ENCODE measurements around the gene CDH4. TPM values are rescaled to one million over a fixed set of nuclear protein-coding genes. Genes with fewer than 3 reads are reported as not detected.

CDH4 gene
- total RNA-seq, 3 donors from 2014 or later (not counting 1 experiment from before 2014, with no cell fraction given): 0.18 TPM; not detected in 2

DNA sequence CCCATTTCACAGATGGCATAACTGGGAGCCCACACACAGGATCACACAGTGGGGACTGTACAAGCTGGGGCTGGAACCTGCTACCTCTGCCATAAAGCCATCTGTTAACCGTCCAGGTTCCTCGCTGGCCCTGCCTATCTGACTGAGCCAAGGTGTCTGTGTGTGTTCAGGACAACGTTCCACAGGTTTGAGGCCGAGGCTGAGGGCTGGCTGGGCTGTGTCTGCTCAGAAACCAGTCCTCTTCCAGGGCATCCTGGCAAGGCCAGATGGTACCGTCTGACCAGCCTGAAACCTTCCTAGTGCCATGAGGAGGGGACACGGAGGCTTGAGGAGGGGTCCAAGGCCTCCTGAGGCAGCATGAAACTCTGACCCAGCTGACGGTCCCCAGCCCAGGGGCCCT is 663.0 kb downstream of the CDH4 start:
- DNase-seq: no peak
- H3K27ac Mint-ChIP-seq: peak overlapping the region; percentile 15 to 65
- H3K4me3 ChIP-seq (ENCODE audit: low read length): no peak overlapping the region
- H3K27me3 ChIP-seq (ENCODE audit: control insufficient read depth, insufficient read depth, low read length): no peaks in the 10 kb centered on the region
- H3K9me3 ChIP-seq (ENCODE audit: control insufficient read depth, insufficient read depth, low read length): peaks cover 6% of the 10 kb centered on the region
- peaks cover 20 to 43% of the 10 kb centered on the region in 2 donors for H3K4me1 Mint-ChIP-seq
- 85% methylated on average over 7 of the region's 7 CpGs for WGBS (ENCODE audit: insufficient coverage)
- ATAC-seq: no peak
- H3K9me3 Mint-ChIP-seq: peaks cover 0 to 4% of the 10 kb centered on the region in 2 donors
- no peak overlapping the region for H3K4me3 Mint-ChIP-seq
- no peak overlapping the region for H3K27ac ChIP-seq (ENCODE audit: low read length)
- H3K36me3 Mint-ChIP-seq: no peaks in the 10 kb centered on the region
- H3K4me1 ChIP-seq (ENCODE audit: control insufficient read depth, insufficient read depth, low read length): peaks cover 21% of the 10 kb centered on the region
- intact Hi-C loops (cut with micrococcal nuclease): no loop called here
- TF ChIP-seq CTCF (IDR thresholded peaks at IDR 0.05): no peak
- peaks cover 11 to 23% of the 10 kb centered on the region in 2 donors for H3K27me3 Mint-ChIP-seq (ENCODE audit: low read depth in 2 of 2)
- H3K36me3 ChIP-seq (ENCODE audit: control insufficient read depth, insufficient read depth, low read length): no peaks in the 10 kb centered on the region

- Mint-ChIP-seq H3K4me1 (peaks cover 20 to 36% of the 10 kb centered on the region in 2 donors), H3K36me3 (no peaks in the 10 kb centered on the region), H3K4me3 (no peak overlapping the region), H3K27me3 (ENCODE audit: low read depth in 2 of 2) (peaks cover 9 to 23% of the 10 kb centered on the region in 2 donors), H3K27ac (no peak overlapping the region), H3K9me3 (peaks cover 0 to 2% of the 10 kb centered on the region in 2 donors)
- H3K4me3 ChIP-seq (ENCODE audit: low read length): no peak overlapping the region
- H3K4me1 ChIP-seq (ENCODE audit: control insufficient read depth, insufficient read depth, low read length): peaks cover 21% of the 10 kb centered on the region
- 84% methylated on average over 6 of the region's 6 CpGs for WGBS (ENCODE audit: insufficient coverage)
- H3K9me3 ChIP-seq (ENCODE audit: control insufficient read depth, insufficient read depth, low read length): peaks cover 7% of the 10 kb centered on the region
- intact Hi-C loops (cut with micrococcal nuclease): no loop called here
- H3K36me3 ChIP-seq (ENCODE audit: control insufficient read depth, insufficient read depth, low read length): no peaks in the 10 kb centered on the region
- TF ChIP-seq CTCF (IDR thresholded peaks at IDR 0.05): no peak
- H3K27me3 ChIP-seq (ENCODE audit: control insufficient read depth, insufficient read depth, low read length): no peaks in the 10 kb centered on the region
- no peak for DNase-seq
- no peak for ATAC-seq
- H3K27ac ChIP-seq (ENCODE audit: low read length): no peak overlapping the region
Observed at GRCh38 chr20:61916318-61916891, 664.3 kb downstream of the CDH4 start.

DNA sequence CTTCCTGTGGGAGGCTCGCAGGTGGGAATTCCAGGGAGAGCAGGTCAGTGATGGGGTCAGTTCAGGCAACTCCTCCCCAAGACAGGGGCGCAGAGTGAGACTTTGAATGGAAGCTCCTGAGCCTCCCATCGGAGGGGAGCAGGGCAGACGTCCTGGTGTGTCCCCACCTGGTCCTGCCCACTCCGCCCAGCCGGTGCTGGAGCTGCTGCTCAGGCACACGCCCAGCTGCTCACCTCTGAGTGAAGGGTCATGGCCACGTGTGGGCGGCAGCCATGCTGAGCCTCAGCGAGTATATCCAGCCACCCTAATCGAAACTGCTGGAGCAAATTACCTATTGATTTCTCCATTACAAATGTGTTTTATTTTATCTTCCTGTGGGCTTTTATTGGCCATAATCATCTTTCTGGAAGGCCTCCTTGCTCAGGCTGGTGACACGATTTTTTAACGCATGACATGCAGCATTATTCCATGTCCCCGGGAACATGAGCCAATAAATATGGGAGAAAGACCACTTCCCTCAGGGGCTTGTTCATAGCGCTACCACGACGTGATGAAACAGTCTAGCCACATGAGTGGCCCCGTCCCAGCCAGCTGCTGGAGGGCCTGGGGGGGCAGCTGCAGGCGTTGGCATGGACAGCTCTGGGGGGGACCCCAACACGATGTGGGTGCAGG is 665.5 kb downstream of the CDH4 start:
- Mint-ChIP-seq H3K27me3 (ENCODE audit: low read depth in 2 of 2) (peaks cover 9 to 23% of the 10 kb centered on the region in 2 donors), H3K4me1 (peaks cover 13 to 26% of the 10 kb centered on the region in 2 donors), H3K9me3 (peaks cover 0 to 2% of the 10 kb centered on the region in 2 donors), H3K27ac (no peak overlapping the region), H3K4me3 (no peak overlapping the region), H3K36me3 (no peaks in the 10 kb centered on the region)
- intact Hi-C loops (cut with micrococcal nuclease): no loop called here
- Histone ChIP-seq H3K4me3 (ENCODE audit: low read length) (no peak overlapping the region), H3K36me3 (ENCODE audit: control insufficient read depth, insufficient read depth, low read length) (no peaks in the 10 kb centered on the region), H3K27me3 (ENCODE audit: control insufficient read depth, insufficient read depth, low read length) (no peaks in the 10 kb centered on the region), H3K4me1 (ENCODE audit: control insufficient read depth, insufficient read depth, low read length) (peaks cover 19% of the 10 kb centered on the region), H3K27ac (ENCODE audit: low read length) (no peak overlapping the region), H3K9me3 (ENCODE audit: control insufficient read depth, insufficient read depth, low read length) (peaks cover 7% of the 10 kb centered on the region)
- no peak for TF ChIP-seq CTCF (IDR thresholded peaks at IDR 0.05)
- no peak for DNase-seq
- WGBS (ENCODE audit: insufficient coverage): 83% methylated on average over 20 of the region's 20 CpGs
- ATAC-seq: no peak
